HepG2 (cell line): ENCODE data around the gene PIP4K2C. TPM values are rescaled to one million over a fixed set of nuclear protein-coding genes. Genes with fewer than 3 reads are reported as not detected.
A peak's percentile ranks its signal among the peaks of the same experiment; 100 is the strongest.

ENCODE experiments used
- ATM ChIP-seq: fragments of 450-650 bp; IDR thresholded peaks from 2 replicates; pipeline ENCODE4 v1.7.1; 2017; ENCODE audit warnings: mild to moderate bottlenecking, borderline replicate concordance
- CEBPZ ChIP-seq: IDR thresholded peaks from 2 replicates; pipeline ENCODE4 v1.6.1; 2012; ENCODE audit warnings: low read length, improper control_type of control experiment
- CENPT ChIP-seq: sonication (generic); formaldehyde crosslinking; IDR thresholded peaks from 2 replicates; pipeline ENCODE4 v1.8.0; 2022; ENCODE audit warnings: low read depth, mild to moderate bottlenecking, moderate library complexity, missing genetic modification reagents
- CHD4 ChIP-seq: fragments of 200-600 bp; sonication (generic); IDR thresholded peaks from 2 replicates; pipeline ENCODE4 v1.7.0; 2017; ENCODE audit warnings: mild to moderate bottlenecking, low read length, borderline replicate concordance
- DNMT3B ChIP-seq: conservative IDR thresholded peaks from 2 replicates; pipeline ENCODE4 v1.6.1; 2016; ENCODE audit warnings: missing biosample characterization, control low read depth
- GTF2F1 ChIP-seq: fragments of 150-350 bp; IDR thresholded peaks from 2 replicates; pipeline ENCODE4 v1.6.1; 2014; ENCODE audit warnings: low read length
- HCFC1 ChIP-seq: fragments of 150-350 bp; IDR thresholded peaks from 2 replicates; pipeline ENCODE4 v1.6.1; 2014; ENCODE audit warnings: low read depth, low read length
- JARID2 ChIP-seq: sonication (generic); formaldehyde crosslinking; IDR thresholded peaks from 2 replicates; pipeline ENCODE4 v1.8.1; 2023; ENCODE audit warnings: missing genetic modification reagents, inconsistent platforms; ENCODE audit not compliant: insufficient replicate concordance
- KDM3A ChIP-seq: IDR thresholded peaks from 2 replicates; pipeline ENCODE4 v1.6.1; 2018; ENCODE audit warnings: low read depth, missing compliant biosample characterization
- LBX2 ChIP-seq: sonication (generic); formaldehyde crosslinking; IDR thresholded peaks from 2 replicates; pipeline ENCODE4 v1.5.0; 2020; ENCODE audit warnings: missing genetic modification reagents, mild to moderate bottlenecking, borderline replicate concordance
- NFE2 ChIP-seq: sonication (generic); formaldehyde crosslinking; IDR thresholded peaks from 2 replicates; pipeline ENCODE4 v1.4.0; 2020; ENCODE audit warnings: missing genetic modification reagents
- NFYC ChIP-seq: IDR thresholded peaks from 2 replicates; pipeline ENCODE4 v1.6.1; 2016; ENCODE audit warnings: missing genetic modification reagents, missing compliant biosample characterization
- NRL ChIP-seq: sonication (generic); formaldehyde crosslinking; IDR thresholded peaks from 2 replicates; pipeline ENCODE4 v1.5.0; 2020; ENCODE audit warnings: missing genetic modification reagents, mild to moderate bottlenecking, moderate library complexity, borderline replicate concordance
- SALL1 ChIP-seq: sonication (generic); formaldehyde crosslinking; IDR thresholded peaks from 2 replicates; pipeline ENCODE4 v1.8.0; 2022; ENCODE audit warnings: mild to moderate bottlenecking, missing genetic modification reagents
- SMAD9 ChIP-seq: sonication (generic); formaldehyde crosslinking; IDR thresholded peaks from 2 replicates; pipeline ENCODE4 v1.5.1; 2020; ENCODE audit warnings: mild to moderate bottlenecking, missing genetic modification reagents
- SP1 ChIP-seq, 2 experiments: fragments of 450-650 bp in 1 of 2; sonication (generic) in 1 of 2; formaldehyde crosslinking in 1 of 2; IDR thresholded peaks; 2 replicates each; pipeline versions ENCODE4 v1.4.0 to v1.6.1; 2016 to 2020; ENCODE audit warnings: missing genetic modification reagents in 1 of 2
- ZBTB2 ChIP-seq: sonication (generic); formaldehyde crosslinking; IDR thresholded peaks from 2 replicates; pipeline ENCODE4 v1.8.0; 2022; ENCODE audit warnings: low read depth, missing genetic modification reagents
- ZBTB3 ChIP-seq: sonication (generic); formaldehyde crosslinking; IDR thresholded peaks from 2 replicates; pipeline ENCODE4 v1.4.0; 2020; ENCODE audit warnings: low read depth, mild to moderate bottlenecking, moderate library complexity, missing genetic modification reagents, borderline replicate concordance
- ZNF331 ChIP-seq: sonication (generic); formaldehyde crosslinking; IDR thresholded peaks from 2 replicates; pipeline ENCODE4 v1.4.0; 2020; ENCODE audit warnings: missing genetic modification reagents
- ZNF34 ChIP-seq: sonication (generic); formaldehyde crosslinking; IDR thresholded peaks from 2 replicates; pipeline ENCODE4 v1.4.0; 2020; ENCODE audit warnings: mild to moderate bottlenecking, missing genetic modification reagents, borderline replicate concordance
- ZNF607 ChIP-seq: sonication (generic); formaldehyde crosslinking; IDR thresholded peaks from 2 replicates; pipeline ENCODE4 v1.5.1; 2020; ENCODE audit warnings: missing genetic modification reagents, mild to moderate bottlenecking, borderline replicate concordance
- ZNF670 ChIP-seq: sonication (generic); formaldehyde crosslinking; IDR thresholded peaks from 2 replicates; pipeline ENCODE4 v1.8.0; 2022; ENCODE audit warnings: mild to moderate bottlenecking, missing genetic modification reagents, borderline replicate concordance
- ZSCAN21 ChIP-seq: sonication (generic); formaldehyde crosslinking; IDR thresholded peaks from 2 replicates; pipeline ENCODE4 v1.8.0; 2022; ENCODE audit warnings: mild to moderate bottlenecking, missing genetic modification reagents, moderate library complexity, borderline replicate concordance
- polyA plus RNA-seq, 8 experiments: library from polyadenylated mRNA; depleted of rRNA in 3 of 8; stranded (reverse) in 7 of 8; unstranded in 1 of 8; fragments of >200 nt; fragmentation: Illumina TruSeq in 4 of 8; extraction: Trizol in 4 of 8; gene quantifications; 2 replicates each; pipeline versions ENCODE4 v1.2.1 to v1.2.3, GENCODE V29; 2011 to 2016; ENCODE audit warnings: low read depth in 4 of 8, missing spikeins in 1 of 8, mixed read lengths in 1 of 8; ENCODE audit not compliant: insufficient read depth in 1 of 8
- total RNA-seq, 5 experiments: library from RNA; depleted of rRNA; stranded (reverse); fragments of >200 nt; fragmentation: Illumina TruSeq; extraction: Trizol; gene quantifications; 2 replicates each; pipeline ENCODE4 v1.2.3, GENCODE V29; 2016; ENCODE audit warnings: low read depth in 1 of 5
- TF ChIP-seq, protein P1 (sequence below): sonication (generic); formaldehyde crosslinking; IDR thresholded peaks from 2 replicates; pipeline ENCODE4 v1.8.0; 2022; ENCODE audit warnings: mild to moderate bottlenecking, missing genetic modification reagents, moderate library complexity
- TF ChIP-seq, protein P2 (sequence below): sonication (generic); formaldehyde crosslinking; IDR thresholded peaks from 2 replicates; pipeline ENCODE4 v1.8.1; 2023; ENCODE audit warnings: missing genetic modification reagents, inconsistent platforms, borderline replicate concordance

The PIP4K2C gene
- total and polyA plus RNA-seq, 2 of the 13 experiments (the other 11 are each of a cell fraction or from before 2014, with no cell fraction given), result 23.3 to 26.4 TPM

DNA sequence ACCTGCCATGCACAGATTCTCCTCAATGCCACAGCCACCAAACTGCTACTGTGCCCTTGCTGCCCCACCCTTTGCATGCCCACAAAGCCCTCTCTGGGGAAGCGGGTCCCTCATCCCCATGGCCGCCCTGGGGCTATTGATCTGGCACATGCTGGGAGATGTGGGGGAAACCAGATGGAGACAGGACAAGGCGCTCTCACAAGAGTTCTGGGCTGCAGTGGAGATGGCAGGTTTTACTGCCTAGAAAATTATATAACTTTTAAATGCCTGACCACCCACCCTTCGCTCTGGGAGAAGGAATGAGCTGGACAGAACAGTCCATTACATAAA lies 10.6 kb upstream of the PIP4K2C start (continued):
- TF ChIP-seq ZNF34 (CRISPR knock-in tag) (peak; percentile 47; the same call in 1 of the 2 replicates), HCFC1 (no peak), NFE2 (CRISPR knock-in tag) (no peak), GTF2F1 (no peak), CENPT (CRISPR knock-in tag) (no peak), SALL1 (peak; percentile 33), NRL (CRISPR knock-in tag) (0 out of 2 replicates have a peak, but pooled peaks have one; percentile 16), ZBTB2 (CRISPR knock-in tag) (no peak), ZBTB3 (CRISPR knock-in tag) (no peak), ZNF670 (CRISPR knock-in tag) (0 out of 2 replicates have a peak, but pooled peaks have one; percentile 1), KDM3A (no peak), CHD4 (no peak), NFYC (CRISPR knock-in tag) (no peak), ZSCAN21 (0 out of 2 replicates have a peak, but pooled peaks have one; percentile 50), DNMT3B (0 out of 2 replicates have a peak, but pooled peaks have one; percentile 14), ATM (no peak), CEBPZ (no peak), ZNF331 (0 out of 2 replicates have a peak, but pooled peaks have one; percentile 24), SP1 (IDR thresholded peaks at IDR 0.05) (no peak), SP1 (CRISPR knock-in tag; IDR thresholded peaks at IDR 0.05) (peak; percentile 10; the same call in 1 of the 2 replicates), ZNF607 (no peak), SMAD9 (CRISPR knock-in tag) (no peak), LBX2 (CRISPR knock-in tag) (no peak), JARID2 (CRISPR knock-in tag) (no peak)
- TF ChIP-seq, protein P1, sequence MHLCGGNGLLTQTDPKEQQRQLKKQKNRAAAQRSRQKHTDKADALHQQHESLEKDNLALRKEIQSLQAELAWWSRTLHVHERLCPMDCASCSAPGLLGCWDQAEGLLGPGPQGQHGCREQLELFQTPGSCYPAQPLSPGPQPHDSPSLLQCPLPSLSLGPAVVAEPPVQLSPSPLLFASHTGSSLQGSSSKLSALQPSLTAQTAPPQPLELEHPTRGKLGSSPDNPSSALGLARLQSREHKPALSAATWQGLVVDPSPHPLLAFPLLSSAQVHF (CRISPR knock-in tag), result no peak
- TF ChIP-seq, protein P2, sequence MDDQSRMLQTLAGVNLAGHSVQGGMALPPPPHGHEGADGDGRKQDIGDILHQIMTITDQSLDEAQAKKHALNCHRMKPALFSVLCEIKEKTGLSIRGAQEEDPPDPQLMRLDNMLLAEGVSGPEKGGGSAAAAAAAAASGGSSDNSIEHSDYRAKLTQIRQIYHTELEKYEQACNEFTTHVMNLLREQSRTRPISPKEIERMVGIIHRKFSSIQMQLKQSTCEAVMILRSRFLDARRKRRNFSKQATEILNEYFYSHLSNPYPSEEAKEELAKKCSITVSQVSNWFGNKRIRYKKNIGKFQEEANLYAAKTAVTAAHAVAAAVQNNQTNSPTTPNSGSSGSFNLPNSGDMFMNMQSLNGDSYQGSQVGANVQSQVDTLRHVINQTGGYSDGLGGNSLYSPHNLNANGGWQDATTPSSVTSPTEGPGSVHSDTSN (CRISPR knock-in tag), result no peak
